Stomach (tissue), 4 donors: ENCODE results near the gene CMYA5.

Experiments
- CTCF ChIP-seq, 7 experiments: fragments of 450-650 bp in 4 of 7; fragments of 200-600 bp in 3 of 7; sonication (generic) in 3 of 7; IDR thresholded peaks; one replicate each; pipeline ENCODE4 v1.5.1; 2016 to 2019; ENCODE audit warnings: antibody characterized with exemption in 7 of 7, control low read depth in 2 of 7, mild to moderate bottlenecking in 1 of 7
- POLR2A ChIP-seq, 4 donors: fragments of 450-650 bp; IDR thresholded peaks; one replicate each; pipeline ENCODE4 v1.6.1; 2016; ENCODE audit warnings: antibody characterized with exemption in 4 of 4, control low read depth in 2 of 4, mild to moderate bottlenecking in 1 of 4, moderate library complexity in 1 of 4
- POLR2AphosphoS5 ChIP-seq, 3 donors: sonication (generic); formaldehyde crosslinking; IDR thresholded peaks; one replicate each; pipeline ENCODE4 v1.6.1; 2016; ENCODE audit warnings: antibody characterized with exemption in 3 of 3

GRCh38 chr5:79684782-79685181 is 4.9 kb upstream of the CMYA5 start:
- TF ChIP-seq CTCF (IDR thresholded peaks at IDR 0.05): no peak
- TF ChIP-seq POLR2A (IDR thresholded peaks at IDR 0.05): no peak
- TF ChIP-seq POLR2AphosphoS5 (IDR thresholded peaks at IDR 0.05): no peak
